Uterus (tissue), 4 donors: Measurements from ENCODE around the gene TSC2. TPM values are rescaled to one million over a fixed set of nuclear protein-coding genes. Genes with fewer than 3 reads are reported as not detected.
A peak's percentile ranks its signal among the peaks of the same experiment; 100 is the strongest.

Source experiments
- DNase-seq, 2 donors: peaks; one replicate each; pipeline ENCODE4 v3.0.0-alpha.2; 2019 to 2020
- H3K27ac ChIP-seq, 2 donors: fragments of 200-600 bp; sonication (generic); 1 replicate in 1 of 2; 2 replicates in 1 of 2; pipeline ENCODE4 v1.5.1; 2016 to 2018
- H3K27me3 ChIP-seq, 2 donors: fragments of 200-600 bp; sonication (generic); one replicate each; pipeline ENCODE4 v1.5.1; 2018 to 2019; ENCODE audit warnings: control low read depth in 1 of 2
- H3K36me3 ChIP-seq, 2 donors: fragments of 200-600 bp; sonication (generic); one replicate each; pipeline ENCODE4 v1.5.1; 2019; ENCODE audit warnings: control low read depth in 1 of 2
- H3K4me1 ChIP-seq, 2 donors: fragments of 200-600 bp; sonication (generic); one replicate each; pipeline ENCODE4 v1.5.1; 2018 to 2019; ENCODE audit warnings: control low read depth in 1 of 2
- H3K4me3 ChIP-seq, 2 donors: fragments of 200-600 bp; sonication (generic); 1 replicate in 1 of 2; 2 replicates in 1 of 2; pipeline ENCODE4 v1.5.1; 2018 to 2019; ENCODE audit warnings: mild to moderate bottlenecking in 1 of 2
- H3K9me3 ChIP-seq, 2 donors: fragments of 200-600 bp; sonication (generic); one replicate each; pipeline ENCODE4 v1.5.1; 2019; ENCODE audit warnings: control low read depth in 1 of 2
- POLR2A ChIP-seq, 2 donors: fragments of 450-650 bp; IDR thresholded peaks; one replicate each; pipeline ENCODE4 v1.6.1; 2016; ENCODE audit warnings: antibody characterized with exemption in 2 of 2, mild to moderate bottlenecking in 1 of 2, moderate library complexity in 1 of 2
- intact Hi-C: fragments of 100-400 bp; cut with DNase I; formaldehyde crosslinking; loops from one replicate; pipeline ENCODE4 v1.15.1; 2023; ENCODE audit warnings: low total_unique reads
- total RNA-seq, 4 donors: library from RNA; depleted of rRNA in 3 of 4; stranded (reverse); fragments of >200 nt in 3 of 4; gene quantifications; one replicate each; pipeline versions ENCODE4 v1.1.0 to v1.2.4, GENCODE V29; 2014 to 2023
- TF ChIP-seq, protein P1 (sequence below), 4 experiments: fragments of 200-600 bp in 2 of 4; fragments of 450-650 bp in 2 of 4; sonication (generic) in 2 of 4; IDR thresholded peaks; one replicate each; pipeline ENCODE4 v1.5.1; 2016 to 2019; ENCODE audit warnings: antibody characterized with exemption in 4 of 4, mild to moderate bottlenecking in 2 of 4, moderate library complexity in 1 of 4
- donor health status: DM: yes; HTN: yes; CAD: no.

The TSC2 gene
- total RNA-seq, 4 donors from 2014 or later = 53.8 to 347 (median 131) TPM

DNA sequence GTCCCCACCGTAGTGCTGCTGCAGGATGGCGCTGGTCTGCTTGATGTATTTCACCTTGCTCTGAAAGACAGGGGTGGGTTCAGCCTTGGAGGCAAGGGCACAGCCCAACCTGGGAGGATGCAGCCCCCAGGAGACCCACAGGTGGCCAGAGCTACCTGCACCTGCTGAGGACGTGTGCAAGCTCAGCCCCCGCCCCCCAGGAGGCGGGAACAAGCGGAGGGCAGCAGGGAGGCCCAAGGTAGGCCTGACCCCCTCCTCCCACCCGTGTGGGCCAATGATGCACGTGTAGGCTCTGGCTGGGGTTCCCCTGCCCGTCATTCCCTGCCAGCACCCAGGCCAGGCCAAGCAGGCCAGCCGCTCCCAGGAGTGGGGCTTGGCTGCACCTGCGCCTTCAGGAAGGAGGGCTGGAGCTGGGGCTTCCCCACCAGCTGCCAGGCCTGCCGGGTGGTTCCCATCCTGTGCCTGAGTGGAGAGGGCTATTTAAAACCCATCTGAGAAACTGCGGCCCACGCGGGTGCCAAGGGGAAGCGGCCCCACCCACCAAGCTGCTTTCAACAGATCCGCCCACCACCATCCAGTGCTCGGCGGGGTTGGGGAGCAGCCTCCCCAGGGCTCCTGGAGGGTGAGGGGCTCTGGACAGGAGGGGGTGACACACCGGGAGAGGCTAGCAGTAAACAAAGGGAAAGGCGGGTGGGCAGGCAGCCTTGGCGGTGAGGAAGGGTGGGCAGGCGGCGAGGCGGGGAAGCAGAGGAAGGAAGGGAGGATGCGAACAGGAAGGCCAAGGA, 3.9 kb upstream of the TSC2 start:
- Histone ChIP-seq H3K27me3 (no peaks in the 10 kb centered on the region), H3K9me3 (no peaks in the 10 kb centered on the region), H3K36me3 (no peaks in the 10 kb centered on the region), H3K27ac (peak overlapping the region; percentile 7 to 46), H3K4me1 (peaks cover 0 to 17% of the 10 kb centered on the region in 2 donors), H3K4me3 (no peak overlapping the region)
- intact Hi-C loops = no loop called here
- DNase-seq = no peak
- TF ChIP-seq, protein P1, sequence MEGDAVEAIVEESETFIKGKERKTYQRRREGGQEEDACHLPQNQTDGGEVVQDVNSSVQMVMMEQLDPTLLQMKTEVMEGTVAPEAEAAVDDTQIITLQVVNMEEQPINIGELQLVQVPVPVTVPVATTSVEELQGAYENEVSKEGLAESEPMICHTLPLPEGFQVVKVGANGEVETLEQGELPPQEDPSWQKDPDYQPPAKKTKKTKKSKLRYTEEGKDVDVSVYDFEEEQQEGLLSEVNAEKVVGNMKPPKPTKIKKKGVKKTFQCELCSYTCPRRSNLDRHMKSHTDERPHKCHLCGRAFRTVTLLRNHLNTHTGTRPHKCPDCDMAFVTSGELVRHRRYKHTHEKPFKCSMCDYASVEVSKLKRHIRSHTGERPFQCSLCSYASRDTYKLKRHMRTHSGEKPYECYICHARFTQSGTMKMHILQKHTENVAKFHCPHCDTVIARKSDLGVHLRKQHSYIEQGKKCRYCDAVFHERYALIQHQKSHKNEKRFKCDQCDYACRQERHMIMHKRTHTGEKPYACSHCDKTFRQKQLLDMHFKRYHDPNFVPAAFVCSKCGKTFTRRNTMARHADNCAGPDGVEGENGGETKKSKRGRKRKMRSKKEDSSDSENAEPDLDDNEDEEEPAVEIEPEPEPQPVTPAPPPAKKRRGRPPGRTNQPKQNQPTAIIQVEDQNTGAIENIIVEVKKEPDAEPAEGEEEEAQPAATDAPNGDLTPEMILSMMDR (IDR thresholded peaks at IDR 0.05) = no peak
- no peak for TF ChIP-seq POLR2A (IDR thresholded peaks at IDR 0.05)

DNA sequence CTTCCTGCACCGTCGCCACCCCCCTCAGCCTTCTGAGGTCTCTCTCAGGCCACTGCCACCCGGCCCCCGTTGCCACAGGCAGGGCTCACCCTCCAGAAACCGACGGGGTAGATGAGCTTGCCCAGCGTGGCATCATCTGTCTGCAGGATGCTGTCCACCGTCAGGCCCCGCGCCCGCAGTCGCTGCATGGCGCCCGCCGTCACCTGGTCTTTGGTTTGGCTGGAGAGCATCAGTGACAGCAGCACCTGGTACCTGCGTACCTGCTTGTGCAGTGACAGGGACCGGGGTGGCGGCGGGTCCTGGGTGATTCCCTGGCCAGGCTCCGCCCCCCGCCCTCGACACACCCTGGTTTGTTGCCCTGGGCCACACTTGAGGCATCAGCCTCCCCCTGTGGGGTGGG, 3.2 kb upstream of the TSC2 start:
- Histone ChIP-seq H3K27ac (peak overlapping the region; percentile 7 to 46), H3K9me3 (no peaks in the 10 kb centered on the region), H3K4me1 (peaks cover 0 to 18% of the 10 kb centered on the region in 2 donors), H3K27me3 (no peaks in the 10 kb centered on the region), H3K36me3 (no peaks in the 10 kb centered on the region), H3K4me3 (no peak overlapping the region)
- no peak for TF ChIP-seq POLR2A (IDR thresholded peaks at IDR 0.05)
- TF ChIP-seq, protein P1 (IDR thresholded peaks at IDR 0.05) = no peak
- DNase-seq = no peak
- intact Hi-C loops = no loop called here

DNA sequence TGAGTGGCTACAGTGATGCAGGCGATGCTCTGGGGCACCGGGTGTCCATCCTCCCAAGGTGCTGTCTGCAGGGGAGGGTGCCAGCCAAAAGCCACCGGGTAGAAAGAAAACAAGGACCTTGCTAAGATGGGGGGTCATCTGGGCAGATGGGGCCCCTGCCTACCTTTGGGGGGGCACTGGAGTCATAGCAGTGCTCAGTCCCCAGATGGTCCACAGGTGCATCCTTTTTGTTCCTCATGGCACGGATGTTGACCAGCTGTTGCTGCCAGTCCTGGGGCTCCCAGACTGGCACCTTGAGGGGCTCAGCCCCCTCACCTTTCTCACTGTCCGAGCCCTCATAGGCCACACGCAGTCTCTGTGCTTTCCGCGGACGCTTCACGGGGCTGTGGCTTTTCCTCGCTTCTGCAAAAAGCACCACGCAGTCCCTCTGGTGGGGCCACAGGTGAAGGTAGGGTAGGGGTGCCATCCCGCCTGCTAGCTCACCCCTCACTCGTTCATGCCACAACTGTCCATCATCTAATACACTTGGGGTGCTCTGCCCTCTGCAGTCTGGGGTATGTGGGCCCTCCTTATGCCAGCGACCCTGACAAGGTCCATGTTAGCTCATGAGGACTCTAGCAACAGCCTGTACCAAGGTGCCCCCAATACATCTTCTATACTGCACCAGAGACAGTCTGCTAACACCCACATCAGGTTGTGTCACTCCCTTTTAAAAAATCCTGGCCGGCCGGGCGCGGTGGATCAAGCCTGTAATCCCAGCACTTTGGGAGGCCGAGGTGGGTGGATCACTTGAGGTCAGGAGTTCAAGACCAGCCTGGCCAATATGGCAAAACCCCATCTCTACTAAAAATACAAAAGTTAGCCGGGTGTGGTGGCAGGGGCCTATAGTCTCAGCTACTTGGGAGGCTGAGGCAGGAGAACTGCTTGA, 1.6 kb upstream of the TSC2 start:
- Histone ChIP-seq H3K9me3 (no peaks in the 10 kb centered on the region), H3K27me3 (no peaks in the 10 kb centered on the region), H3K36me3 (no peaks in the 10 kb centered on the region), H3K27ac (peak overlapping the region; percentile 73 to 74), H3K4me3 (peak overlapping the region in 1 of 2 donors; percentile 66), H3K4me1 (peaks cover 0 to 18% of the 10 kb centered on the region in 2 donors)
- intact Hi-C loops = no loop called here
- DNase-seq = no peak
- TF ChIP-seq POLR2A (IDR thresholded peaks at IDR 0.05) = no peak
- TF ChIP-seq, protein P1 (IDR thresholded peaks at IDR 0.05) = no peak

DNA sequence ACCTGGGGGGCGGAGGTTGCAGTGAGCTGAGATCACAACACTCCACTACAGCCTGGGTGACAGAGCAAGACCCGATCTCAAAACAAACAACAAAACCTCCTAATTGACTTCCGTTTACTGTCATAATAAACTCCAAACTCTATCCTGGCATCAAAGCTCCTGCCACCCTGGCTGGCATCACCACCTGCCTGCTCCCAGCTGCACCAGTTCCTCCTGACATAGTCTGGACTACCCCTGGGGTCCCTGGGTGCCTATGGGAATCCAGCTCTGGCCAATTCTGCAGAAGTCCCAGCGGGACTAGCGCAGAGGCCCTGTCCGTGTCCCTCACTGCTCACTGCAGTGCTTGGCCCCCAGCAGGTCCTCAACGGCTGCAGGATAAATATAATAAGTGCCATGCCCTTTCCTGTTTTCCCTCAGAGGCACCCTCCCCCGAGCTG, 874 bp upstream of the TSC2 start:
- TF ChIP-seq, protein P1 (IDR thresholded peaks at IDR 0.05) = no peak
- TF ChIP-seq POLR2A (IDR thresholded peaks at IDR 0.05) = no peak
- Histone ChIP-seq H3K27me3 (no peaks in the 10 kb centered on the region), H3K9me3 (no peaks in the 10 kb centered on the region), H3K27ac (peak overlapping the region; percentile 73 to 74), H3K4me1 (peaks cover 0 to 18% of the 10 kb centered on the region in 2 donors), H3K36me3 (no peaks in the 10 kb centered on the region), H3K4me3 (peak overlapping the region; percentile 66 to 75)
- DNase-seq = no peak
- intact Hi-C loops = no loop called here
